Measurements from ENCODE around the gene USH1G.
"Not testable (repeated sequence)": the region's sequence is repeated elsewhere in the genome, so short reads cannot be mapped to it uniquely, and the experiment has no call there.

USH1G gene

DNA sequence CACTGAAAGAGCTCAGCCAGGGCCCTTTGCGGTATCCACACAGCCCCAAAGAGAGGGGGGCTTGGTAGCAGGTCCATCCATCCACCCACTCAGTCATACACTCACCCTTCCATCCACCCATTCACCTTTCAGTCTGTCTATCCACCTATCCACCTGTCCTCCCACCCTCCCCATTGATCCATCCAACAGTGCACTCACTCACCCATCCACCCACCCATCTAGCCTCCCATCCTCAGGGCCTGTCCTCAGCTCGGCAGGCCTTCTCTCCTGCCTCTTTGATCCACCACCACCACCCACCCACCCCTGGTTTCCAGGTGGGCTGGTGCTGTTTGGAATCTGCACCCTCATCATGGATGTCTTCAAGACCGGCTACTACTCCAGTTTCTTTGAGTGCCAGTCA is 2.2 kb upstream of the USH1G start:
- DNase-seq, result no peak

DNA sequence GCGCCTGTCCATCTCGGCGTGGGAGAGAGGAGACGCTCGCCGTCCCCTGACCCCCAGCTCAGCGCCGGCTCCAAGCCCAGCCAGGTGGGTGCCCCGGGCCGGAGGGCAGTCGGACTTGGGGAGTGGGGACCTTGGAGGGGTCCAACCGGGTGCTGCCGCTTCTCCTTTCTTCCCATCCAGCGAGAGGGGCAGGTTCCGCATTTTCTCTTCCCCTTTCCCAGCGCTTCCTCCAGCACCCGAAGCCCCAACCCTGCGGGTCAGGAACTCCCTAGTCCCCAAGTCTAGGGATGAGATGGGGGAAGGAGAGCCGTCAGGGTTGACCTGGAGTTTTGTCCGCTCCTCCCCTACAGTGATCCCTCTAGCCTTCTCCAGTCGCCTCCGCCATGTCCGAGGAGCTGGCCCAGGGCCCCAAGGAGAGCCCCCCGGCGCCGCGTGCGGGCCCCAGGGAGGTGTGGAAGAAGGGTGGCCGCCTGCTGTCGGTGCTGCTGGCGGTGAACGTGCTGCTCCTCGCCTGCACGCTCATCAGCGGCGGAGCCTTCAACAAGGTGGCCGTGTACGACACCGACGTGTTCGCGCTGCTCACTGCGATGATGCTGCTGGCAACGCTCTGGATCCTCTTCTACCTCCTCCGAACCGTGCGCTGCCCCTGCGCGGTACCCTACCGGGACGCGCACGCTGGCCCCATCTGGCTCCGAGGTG is 1.3 kb upstream of the USH1G start, which contains the start of gene OTOP2:
Gene OTOP2, plus strand, starts transcription at position 24 of the 699 bp plus-strand sequence. Its CDS starts 360 bp downstream, at position 384.
- DNase-seq, result no peak

DNA sequence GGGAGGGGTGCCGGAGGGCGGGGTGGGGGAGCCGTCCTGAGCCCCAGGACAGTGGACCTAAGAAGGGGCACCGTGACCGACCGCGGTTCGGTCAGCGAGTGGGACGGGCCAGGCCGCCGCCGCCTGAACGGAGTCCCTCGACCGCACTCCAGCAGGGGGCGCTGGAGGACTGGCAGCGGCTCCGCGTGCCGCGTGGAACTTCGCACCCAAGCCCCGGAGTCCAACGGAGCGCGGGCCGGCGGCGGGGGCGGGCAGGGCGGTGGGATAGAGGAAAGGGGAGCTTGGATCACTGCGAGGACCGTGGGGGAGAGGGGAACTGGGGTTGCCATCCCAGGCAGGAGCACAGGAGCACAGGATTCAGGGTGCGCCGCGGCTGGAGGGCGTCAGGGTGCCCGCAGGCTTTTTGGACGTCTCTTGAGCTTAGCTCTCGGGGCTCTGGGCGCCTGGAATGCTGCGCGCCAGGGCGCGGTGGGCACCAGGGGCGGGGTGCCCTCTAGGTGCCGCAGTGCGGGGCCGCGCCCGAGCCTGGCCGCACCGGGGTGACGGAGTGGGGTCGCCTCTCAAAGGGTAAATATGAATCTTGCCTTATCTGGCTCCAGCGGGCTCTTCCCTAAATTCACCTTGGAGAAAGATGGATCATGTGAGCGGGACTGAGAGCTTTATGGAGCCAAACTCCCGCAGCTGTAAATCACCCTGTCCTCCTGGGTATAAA is 639 bp upstream of the USH1G start:
- no peak for DNase-seq

DNA sequence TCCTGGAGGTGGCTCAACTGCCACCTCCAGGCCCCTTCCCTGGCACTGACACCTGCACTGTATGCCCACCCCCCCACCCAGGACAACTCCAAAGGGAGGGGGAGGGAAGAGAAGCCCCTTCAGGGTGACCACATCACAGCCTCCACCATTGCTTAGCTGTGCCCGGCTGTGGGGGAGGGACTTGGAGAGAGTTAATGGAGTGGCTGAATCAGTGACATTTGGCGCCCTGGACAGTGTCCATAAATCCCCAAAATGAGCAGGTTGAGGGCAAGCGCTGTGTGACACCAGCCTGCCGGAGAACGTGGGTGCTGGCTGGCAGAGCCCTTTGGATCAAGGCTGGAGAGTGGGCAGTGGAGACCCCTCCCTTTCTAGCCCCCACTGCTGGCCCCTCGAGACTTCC is 883 bp downstream of the USH1G start:
- DNase-seq, result no peak

DNA sequence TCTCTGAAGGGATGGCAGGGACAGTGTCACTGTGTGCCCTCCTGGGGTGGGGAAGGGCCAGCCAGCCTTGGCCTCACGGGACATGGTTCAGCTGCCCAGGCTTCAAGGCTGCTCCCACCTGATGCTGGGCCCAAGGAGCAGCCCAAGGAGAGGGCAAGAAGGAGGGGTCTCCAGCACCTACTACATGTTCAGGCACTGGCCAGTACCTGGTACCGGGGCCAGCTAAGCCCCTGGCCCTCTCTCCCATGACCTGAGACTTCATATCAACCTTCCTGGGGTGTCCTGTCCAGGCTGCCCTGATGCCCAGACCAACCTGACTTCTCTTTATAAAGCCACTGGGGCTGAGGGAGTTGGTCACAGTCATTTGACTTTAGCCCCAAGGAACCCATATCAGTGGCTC is 1.3 kb downstream of the USH1G start:
- DNase-seq, result no peak

DNA sequence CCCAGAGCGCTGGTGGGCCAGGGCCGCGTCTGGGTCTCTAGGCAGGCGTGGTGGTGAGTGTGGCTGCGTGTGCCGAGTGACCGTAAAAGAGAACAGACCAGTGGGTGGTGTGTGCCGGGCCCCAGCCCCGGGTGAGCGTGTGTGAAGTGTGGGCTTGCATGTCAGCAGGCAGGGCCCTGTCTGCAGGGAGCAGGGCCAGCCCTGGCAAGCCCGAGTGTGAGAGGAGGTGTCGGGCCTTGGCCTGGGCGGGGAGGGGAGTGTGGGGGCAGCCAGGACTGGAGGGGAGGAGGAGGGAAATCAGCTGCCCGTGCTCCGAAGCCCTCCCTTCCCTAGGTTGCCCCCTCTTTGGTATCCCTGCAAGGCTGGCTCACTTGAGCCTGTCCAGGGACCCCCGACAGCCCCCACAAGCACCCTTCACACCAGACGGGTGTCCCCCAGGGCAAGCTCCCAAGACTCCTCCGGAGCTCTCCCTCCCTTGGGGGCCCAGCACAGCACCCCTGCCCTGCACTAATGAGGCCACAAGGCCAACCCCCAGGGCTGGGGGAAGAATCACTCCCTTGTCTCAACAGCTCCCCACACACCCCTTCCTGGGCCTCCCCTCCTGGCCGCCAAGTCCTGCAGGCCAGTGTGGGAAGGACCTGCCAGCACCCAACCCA is 1.9 kb downstream of the USH1G start:
- no peak for DNase-seq

DNA sequence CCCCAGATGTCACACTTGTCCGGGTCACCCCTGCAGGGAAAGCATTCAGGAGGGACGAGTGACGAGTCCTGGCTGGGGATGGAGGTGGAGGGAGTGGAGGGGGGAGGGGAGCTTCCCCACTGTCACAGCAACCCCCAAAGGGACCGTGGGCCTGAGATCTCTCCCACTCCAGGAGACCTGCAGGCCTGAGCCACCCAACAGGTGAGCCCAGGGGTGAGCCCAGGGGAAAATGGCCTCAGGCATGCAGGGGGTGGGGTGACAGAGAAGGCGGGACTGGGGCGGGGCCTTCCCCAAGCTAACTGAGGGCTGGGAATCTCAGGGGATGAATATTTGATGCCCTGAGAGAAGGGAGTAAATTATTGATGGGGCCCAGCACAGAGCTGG is 2.4 kb downstream of the USH1G start:
- no peak for DNase-seq

DNA sequence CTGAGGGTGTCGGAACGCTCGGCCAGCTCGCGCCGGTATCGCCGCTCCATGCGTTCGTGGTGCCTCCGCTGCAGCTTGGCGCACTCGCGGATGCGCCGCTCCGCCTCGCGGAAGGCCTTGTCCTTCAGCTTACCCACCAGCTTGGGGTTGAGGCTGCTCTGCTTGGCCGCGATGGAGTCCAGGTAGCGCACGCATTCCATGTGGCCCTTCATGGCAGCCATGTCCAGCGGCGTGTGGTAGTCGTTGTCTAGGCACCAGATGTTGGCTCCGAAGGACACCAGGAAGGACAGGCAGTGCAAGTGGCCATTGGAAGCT is 2.8 kb downstream of the USH1G start:
- DNase-seq, result no peak

DNA sequence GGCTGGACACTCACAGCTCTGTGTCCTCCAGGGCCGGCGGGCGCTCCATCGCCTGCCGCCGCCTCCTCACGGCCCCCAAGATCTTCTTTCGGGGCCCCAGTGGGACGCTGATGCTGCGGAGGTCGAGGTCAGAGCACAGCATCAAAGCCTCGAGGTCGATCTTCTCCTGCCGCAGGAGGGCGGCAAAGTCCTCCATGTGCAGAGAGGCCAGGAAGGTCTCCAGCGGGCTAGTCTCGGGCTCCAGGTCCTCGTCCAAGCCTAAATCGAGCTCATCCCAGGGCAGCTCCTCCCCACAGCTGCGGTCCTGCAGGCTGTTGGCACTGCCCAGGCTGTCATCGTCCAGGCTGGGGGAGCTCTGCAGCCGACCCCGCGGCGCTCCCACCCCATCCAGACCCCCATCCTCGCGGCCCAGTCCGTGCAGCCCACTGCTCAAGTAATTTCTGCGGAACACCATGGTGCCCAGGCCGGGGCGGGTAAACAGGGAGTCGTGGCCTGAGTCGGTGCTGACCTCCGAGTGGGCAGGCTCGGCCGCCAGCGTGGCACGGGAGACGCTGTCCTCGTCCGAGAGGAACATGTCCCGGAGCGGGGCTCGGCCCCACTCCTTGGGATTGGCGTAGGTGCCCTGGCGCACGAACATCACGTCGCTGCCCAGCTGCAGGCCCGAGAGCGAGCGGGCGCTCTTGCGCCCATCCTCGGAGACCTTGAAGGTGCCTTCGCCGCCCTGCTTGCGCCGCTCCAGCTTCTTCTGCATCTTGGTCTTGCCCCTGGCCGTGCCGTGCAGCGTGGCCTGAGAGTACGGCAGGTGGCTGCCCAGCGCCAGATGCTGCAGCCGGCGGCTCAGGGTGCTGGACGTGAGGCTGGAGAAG is 3.4 kb downstream of the USH1G start:
- no peak for DNase-seq

DNA sequence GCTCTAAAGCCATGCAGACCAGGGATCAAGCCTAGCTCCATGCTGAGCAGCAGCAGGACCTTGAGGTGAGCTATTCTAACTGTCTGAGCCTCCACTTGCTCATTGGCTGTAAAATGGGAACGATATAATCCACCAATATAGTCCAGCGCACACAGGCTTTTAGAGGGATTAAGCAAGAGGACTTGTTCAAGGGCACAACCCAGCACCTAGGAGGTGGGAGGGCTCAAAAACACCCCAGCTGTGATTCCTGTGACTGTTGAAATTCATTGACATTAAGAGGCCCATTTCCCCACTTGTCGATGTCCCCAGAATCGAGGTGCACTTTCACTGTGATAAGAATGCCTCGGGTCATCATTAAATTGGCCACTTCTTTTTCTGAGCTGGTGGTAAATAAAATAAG is 4.1 kb downstream of the USH1G start:
- DNase-seq, result no peak

DNA sequence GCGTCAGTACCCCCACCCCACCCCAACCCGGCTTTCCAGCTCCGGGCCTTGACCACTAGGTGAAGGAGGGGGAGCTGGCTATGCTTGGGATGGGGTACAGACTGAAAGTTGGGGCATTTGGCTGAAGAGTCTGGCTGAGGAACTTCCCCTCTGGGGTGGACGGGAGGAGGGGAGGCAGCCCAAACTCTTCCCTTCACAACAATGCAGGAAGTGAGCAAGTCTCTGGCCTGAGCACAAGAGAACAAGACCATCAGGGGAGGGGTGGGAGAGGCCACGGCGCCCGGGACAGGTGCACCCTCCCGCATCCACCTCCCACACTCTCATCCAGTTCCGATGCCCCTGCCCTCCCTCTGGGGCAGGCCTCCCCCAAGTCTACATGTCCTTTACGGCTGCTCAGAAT is 5.6 kb downstream of the USH1G start:
- no peak for DNase-seq

DNA sequence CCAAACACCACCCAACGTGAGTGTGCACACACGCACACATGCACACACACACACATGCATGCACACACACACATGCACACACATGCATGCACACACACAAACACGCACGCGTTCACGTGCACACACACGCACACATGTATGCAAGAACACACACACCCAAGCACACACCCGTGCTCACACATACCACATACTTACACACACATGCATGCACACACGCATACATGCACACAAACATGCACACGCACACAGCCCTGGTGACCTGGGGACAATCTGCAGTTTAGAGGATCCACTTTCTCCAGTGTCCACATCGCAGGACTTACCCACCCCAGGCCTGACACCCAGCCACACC is 6.2 kb downstream of the USH1G start:
- DNase-seq, result no peak

DNA sequence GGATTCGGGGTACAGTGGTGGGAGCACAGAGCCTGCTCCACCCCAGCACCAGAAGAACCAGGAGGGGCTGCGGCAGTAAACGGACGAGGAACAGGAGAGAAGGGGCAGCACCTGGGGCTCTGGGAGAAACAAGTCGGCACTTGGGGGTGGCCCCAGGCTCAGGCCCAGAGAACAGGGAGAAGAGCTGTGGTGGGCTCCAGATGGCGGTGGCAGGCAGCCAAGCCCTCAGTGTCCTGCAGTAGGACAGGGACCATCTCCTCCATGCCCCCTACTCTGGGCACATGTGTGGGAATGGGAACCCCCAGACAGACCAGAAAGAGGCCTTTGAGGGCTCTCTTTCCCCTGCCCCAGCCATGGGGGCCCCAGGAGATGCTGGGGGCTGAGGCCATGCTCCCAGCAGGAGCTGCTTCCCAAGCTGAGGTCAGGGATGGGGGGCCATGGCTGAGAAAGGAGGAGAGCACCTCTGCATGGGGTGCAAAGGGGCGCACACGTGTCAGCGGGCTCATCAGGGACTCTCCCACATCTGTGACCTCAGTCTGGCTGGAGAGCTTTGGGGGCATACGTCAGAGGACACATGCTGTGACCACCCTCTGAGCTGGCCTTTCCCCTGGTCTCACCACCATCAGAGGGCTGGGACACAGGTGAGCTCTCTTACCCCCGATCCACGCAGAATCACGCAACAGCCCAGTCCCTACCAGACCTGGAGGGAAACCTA is 6.8 kb downstream of the USH1G start:
- DNase-seq, result no peak

DNA sequence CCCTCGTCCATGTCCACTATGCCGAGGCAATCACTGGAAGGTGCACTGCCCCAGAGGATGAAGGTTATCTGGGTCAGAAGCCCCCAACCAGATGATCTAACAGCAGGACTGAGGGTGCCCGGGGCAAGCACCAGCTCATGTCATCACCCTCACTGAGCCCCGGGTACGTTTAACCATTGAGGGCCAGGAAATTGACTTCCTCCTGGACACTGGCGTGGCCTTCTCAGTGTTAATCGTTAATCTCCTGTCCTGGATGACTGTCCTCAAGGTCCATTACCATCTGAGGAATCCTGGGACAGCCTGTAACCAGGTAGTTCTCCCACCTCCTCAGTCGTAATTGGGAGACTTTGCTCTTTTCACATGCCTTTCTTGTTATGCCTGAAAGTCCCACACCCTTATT is 11.6 kb downstream of the USH1G start:
- not testable (repeated sequence) for DNase-seq

DNA sequence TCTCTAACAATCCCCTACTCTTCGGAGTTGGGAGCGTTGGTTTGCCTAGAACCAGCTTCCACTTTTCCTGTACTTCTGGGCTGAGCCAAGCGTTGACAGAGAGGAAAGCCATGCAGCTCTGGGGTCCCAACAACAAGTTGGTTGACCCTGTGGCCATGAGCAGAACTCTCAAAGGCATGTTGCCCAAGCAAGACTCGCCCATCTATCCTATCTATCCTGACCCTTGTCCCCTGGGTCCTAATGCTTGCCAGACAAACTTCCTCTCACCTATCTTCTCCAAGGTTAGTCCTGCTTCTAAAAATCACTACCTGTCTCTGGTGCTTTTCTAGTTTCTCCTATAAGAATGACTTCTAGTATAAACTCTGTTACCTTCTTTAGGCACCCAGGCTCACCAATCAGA is 14.0 kb downstream of the USH1G start:
- DNase-seq, result not testable (repeated sequence)

DNA sequence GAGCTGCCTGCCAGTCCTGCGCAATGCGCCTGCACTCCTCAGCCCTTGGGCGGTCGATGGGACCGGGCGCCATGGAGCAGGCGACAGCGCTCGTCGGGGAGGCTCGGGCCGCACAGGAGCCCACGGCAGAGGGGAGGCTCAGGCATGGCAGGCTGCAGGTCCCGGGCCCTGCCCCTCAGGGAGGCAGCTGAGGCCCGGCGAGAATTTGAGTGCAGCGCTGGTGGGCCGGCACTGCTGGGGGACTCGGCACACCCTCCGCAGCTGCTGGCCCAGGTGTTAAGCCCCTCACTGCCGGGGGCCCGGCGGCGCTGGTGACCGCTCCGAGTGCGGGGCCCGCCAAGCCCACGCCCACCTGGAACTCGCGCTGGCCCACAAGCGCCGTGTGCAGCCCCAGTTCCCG is 16.0 kb downstream of the USH1G start:
- no peak for DNase-seq

DNA sequence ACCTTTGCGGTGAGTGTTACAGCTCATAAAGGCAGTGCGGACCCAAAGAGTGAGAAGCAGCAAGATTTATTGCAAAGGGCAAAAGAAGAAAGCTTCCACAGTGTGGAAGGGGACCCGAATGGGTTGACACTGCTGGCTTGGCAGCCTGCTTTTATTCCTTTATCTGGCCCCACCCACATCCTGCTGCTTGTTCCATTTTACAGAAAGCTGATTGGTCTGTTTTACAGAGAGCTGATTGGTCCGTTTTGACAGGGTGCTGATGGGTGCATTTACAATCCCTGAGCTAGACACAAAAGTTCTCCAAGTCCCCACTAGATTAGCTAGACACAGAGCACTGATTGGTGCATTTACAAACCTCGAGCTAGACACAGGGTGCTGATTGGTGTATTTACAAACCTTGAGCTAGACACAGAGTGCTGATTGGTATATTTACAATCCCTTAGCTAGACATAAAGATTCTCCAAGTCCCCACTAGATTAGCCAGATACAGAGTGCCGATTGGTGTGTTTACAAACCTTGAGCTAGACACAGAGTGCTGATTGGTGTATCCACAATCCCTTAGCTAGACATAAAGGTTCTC is 16.8 kb downstream of the USH1G start:
- DNase-seq, result not testable (repeated sequence)

DNA sequence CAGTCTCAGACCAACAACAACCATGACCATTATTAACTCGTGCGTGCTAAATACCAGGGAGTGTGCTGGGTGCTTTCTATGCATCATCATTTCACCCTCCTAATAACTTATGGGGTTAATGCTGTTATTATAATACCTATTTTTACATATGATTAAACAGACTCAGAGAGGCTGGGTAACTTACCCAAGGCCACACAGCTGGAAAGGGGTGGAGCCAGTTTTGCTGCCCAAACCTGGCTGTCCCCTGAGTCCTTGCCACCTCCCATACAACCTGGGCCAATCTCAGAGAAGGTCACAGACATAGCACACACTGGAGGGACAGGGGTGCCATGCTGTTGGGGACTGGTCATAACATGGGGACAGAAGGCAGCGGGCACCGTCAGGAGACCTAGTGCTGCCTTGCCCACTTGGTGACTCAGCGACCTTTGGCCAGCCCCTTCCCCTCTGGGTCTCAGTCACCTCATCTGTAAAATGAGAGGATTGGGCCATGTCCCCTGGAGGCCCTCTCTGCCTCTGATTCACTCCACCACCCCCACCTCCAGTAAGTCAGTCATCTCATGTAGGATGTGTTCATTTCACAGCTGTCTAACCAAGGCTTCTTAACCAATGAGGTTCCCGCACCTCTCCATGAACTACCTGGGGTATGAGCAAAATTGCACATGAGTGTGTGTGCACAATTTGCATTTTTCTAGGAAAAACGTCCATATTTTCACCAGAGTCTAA is 18.2 kb downstream of the USH1G start:
- no peak for DNase-seq

DNA sequence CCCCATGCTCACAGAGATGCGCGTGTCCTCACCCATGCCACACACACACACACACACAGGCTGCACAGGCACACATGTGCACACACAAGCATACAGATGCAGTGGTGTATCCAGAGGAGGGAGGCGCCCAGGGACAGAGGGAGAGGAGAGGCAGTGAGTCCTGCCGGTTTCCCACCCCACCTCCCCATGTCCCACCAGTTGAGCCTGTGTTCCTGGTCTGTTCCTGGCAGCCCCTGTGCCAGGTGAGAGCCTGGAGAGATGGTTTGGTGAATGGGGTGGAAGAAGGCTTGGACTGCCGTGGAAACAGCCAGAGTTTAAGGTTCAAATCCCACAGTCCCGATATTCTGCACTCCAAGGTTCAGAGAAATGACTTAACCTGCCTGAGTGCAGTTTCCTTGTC is 19.4 kb downstream of the USH1G start:
- no peak for DNase-seq

DNA sequence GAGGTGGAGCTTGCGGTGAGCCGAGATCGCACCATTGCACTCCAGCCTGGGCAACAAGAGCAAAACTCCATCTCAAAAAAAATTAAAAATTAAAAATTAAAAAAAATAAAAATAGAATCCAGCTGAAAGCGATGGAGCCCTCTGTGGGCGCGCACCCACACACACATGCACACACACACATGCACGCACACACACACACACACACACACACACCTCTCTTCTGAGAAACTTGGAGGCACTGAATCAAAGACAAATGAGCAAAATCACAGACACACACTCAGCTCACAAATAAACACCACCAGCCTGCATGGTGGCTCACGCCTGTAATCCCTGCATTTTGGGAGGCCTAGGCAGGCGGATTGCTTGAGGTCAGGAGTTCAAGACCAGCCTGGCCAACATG is 20.0 kb downstream of the USH1G start:
- DNase-seq, result no peak

DNA sequence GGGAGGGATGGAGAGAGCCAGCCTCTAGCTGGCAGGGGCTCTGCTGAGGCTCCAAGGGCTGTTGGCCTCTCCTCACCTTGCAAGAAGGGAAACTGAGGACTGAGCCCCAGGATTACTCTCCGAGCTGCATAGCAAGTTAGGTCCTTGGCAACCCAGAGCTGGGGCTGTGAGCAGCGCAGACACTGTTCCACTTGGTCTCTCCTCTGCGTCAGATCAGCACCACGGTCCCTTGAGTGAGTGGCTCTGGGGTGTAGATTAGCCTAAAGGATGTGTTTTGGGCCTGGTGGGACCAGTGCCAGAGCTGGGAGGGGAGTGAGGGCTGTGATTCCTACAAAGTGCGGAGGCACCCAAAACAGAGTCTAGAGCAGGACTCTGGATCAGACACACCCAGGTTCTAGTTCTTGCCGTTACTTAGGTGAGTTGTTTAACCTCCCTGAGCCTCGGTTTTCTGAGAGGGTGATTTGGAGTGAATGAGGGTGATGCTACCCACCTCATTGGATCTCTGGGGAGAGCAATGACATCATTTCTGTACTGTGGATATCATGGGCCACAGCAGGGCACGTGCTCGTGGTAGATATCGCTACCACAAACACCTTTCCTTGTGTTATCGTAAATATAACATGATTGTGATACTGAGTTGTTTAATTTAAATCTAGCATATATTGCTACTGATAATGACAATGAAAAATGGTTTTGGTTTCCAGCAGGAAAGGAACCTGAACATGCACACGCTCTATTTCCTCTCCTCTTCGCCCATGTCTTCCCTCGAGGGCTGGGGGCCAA is 21.5 kb downstream of the USH1G start:
- DNase-seq, result no peak
